K562 (cell line): ENCODE results near the gene CFAP90. TPM values are rescaled to one million over a fixed set of nuclear protein-coding genes. Genes with fewer than 3 reads are reported as not detected.

Source experiments
- ADNP ChIP-seq: fragments of 200-800 bp; sonication (Bioruptor generic); IDR thresholded peaks from 2 replicates; pipeline ENCODE4 v1.6.1; 2016; ENCODE audit warnings: missing genetic modification characterization, missing compliant biosample characterization
- ATF2 ChIP-seq: sonication (generic); formaldehyde crosslinking; IDR thresholded peaks from 2 replicates; pipeline ENCODE4 v1.8.1; 2022; ENCODE audit warnings: missing genetic modification reagents
- CREM ChIP-seq: IDR thresholded peaks from 2 replicates; pipeline ENCODE4 v1.6.1; 2014; ENCODE audit warnings: antibody characterized with exemption, low read depth
- DNMT1 ChIP-seq: fragments of 450-650 bp; IDR thresholded peaks from 2 replicates; pipeline ENCODE4 v1.6.1; 2016; ENCODE audit warnings: antibody characterized with exemption, mild to moderate bottlenecking
- FOS ChIP-seq: IDR thresholded peaks from 3 replicates; pipeline ENCODE4 v1.6.1; 2011; ENCODE audit not compliant: insufficient read length; ENCODE audit errors: extremely low read depth
- HLTF ChIP-seq: fragments of 450-650 bp; IDR thresholded peaks from 2 replicates; pipeline ENCODE4 v1.6.1; 2016
- HOXB6 ChIP-seq: fragments of 250-450 bp; sonication (Bioruptor Pico); IDR thresholded peaks from 2 replicates; pipeline ENCODE4 v1.5.1; 2022; ENCODE audit warnings: mild to moderate bottlenecking, borderline replicate concordance
- JUN ChIP-seq, 2 experiments: sonication (generic) in 1 of 2; formaldehyde crosslinking in 1 of 2; IDR thresholded peaks; 2 replicates each; pipeline versions ENCODE4 v1.6.1 to v1.8.0; 2012 to 2022; ENCODE audit warnings: borderline replicate concordance in 2 of 2, mild to moderate bottlenecking in 2 of 2, improper control_type of control experiment in 1 of 2, low read depth in 1 of 2, low read length in 1 of 2, missing genetic modification reagents in 1 of 2
- KLF10 ChIP-seq: fragments of 250-450 bp; sonication (Bioruptor Pico); IDR thresholded peaks from 2 replicates; pipeline ENCODE4 v1.6.1; 2021; ENCODE audit warnings: matching md5 sums
- MCM3 ChIP-seq: fragments of 450-650 bp; IDR thresholded peaks from 2 replicates; pipeline ENCODE4 v1.6.1; 2016
- PHB2 ChIP-seq: fragments of 450-650 bp; IDR thresholded peaks from 2 replicates; pipeline ENCODE4 v1.6.1; 2017; ENCODE audit warnings: low read depth
- PHF20 ChIP-seq: fragments of 450-650 bp; IDR thresholded peaks from 2 replicates; pipeline ENCODE4 v1.6.1; 2018; ENCODE audit not compliant: partially characterized antibody
- POLR3G ChIP-seq: IDR thresholded peaks from 2 replicates; pipeline ENCODE4 v1.6.1; 2011; ENCODE audit not compliant: insufficient read length, insufficient replicate concordance; ENCODE audit errors: extremely low read depth
- PRDM10 ChIP-seq: fragments of 450-650 bp; IDR thresholded peaks from 2 replicates; pipeline ENCODE4 v1.6.1; 2018; ENCODE audit not compliant: partially characterized antibody
- PRPF4 ChIP-seq: fragments of 200-400 bp; formaldehyde crosslinking; IDR thresholded peaks from one replicate; pipeline ENCODE4 v1.6.1; 2017; ENCODE audit warnings: low read length, low read depth, mild to moderate bottlenecking; ENCODE audit not compliant: insufficient read depth, poor library complexity, severe bottlenecking
- RFX5 ChIP-seq: IDR thresholded peaks from 2 replicates; pipeline ENCODE4 v1.6.1; 2011; ENCODE audit warnings: low read depth, mild to moderate bottlenecking, improper control_type of control experiment, low read length
- RNF2 ChIP-seq: sonication (generic); IDR thresholded peaks from 2 replicates; pipeline ENCODE4 v1.6.1; 2016
- SMARCC2 ChIP-seq: fragments of 450-650 bp; IDR thresholded peaks from 2 replicates; pipeline ENCODE4 v1.6.1; 2017; ENCODE audit warnings: antibody characterized with exemption, moderate library complexity, mild to moderate bottlenecking, low read depth
- ZNF224 ChIP-seq: sonication (generic); formaldehyde crosslinking; IDR thresholded peaks from 2 replicates; pipeline ENCODE4 v1.8.0; 2022; ENCODE audit warnings: mild to moderate bottlenecking, missing genetic modification reagents
- ZNF717 ChIP-seq: fragments of 250-450 bp; sonication (Bioruptor Pico); IDR thresholded peaks from 2 replicates; pipeline ENCODE4 v1.5.0; 2021
- polyA plus RNA-seq, 8 experiments: library from polyadenylated mRNA; depleted of rRNA in 4 of 8; stranded (reverse) in 5 of 8; unstranded in 3 of 8; fragments of >200 nt; fragmentation: Nextera tagmentation in 2 of 8; fragmentation: Illumina TruSeq in 1 of 8; extraction: Ambion mirVana in 2 of 8; extraction: Trizol in 1 of 8; gene quantifications; 2 replicates each; pipeline versions ENCODE4 v1.2.1 to v1.2.3, GENCODE V29; 2011 to 2014; ENCODE audit warnings: inconsistent platforms in 1 of 8, missing spikeins in 1 of 8
- total RNA-seq, 7 experiments: library from RNA; depleted of rRNA in 6 of 7; stranded (reverse); fragments of >200 nt in 6 of 7; fragmentation: Illumina TruSeq in 2 of 7; extraction: Trizol in 2 of 7; gene quantifications; 2 replicates each; pipeline versions ENCODE4 v1.2.1 to v1.2.3, GENCODE V29; 2011 to 2021; ENCODE audit warnings: low replicate concordance in 1 of 7
- TF ChIP-seq, protein P1 (sequence below), 3 experiments: fragments of 200-800 bp in 1 of 3; sonication (Bioruptor generic) in 1 of 3; sonication (generic) in 1 of 3; formaldehyde crosslinking in 1 of 3; IDR thresholded peaks; 2 replicates each; pipeline versions ENCODE4 v1.6.1 to v1.8.0; 2016 to 2022; ENCODE audit warnings: mild to moderate bottlenecking in 2 of 3, missing compliant biosample characterization in 2 of 3, missing genetic modification characterization in 2 of 3, missing genetic modification reagents in 1 of 3
- TF ChIP-seq, protein P2 (sequence below): fragments of 250-450 bp; sonication (Bioruptor Pico); IDR thresholded peaks from 2 replicates; pipeline ENCODE4 v1.4.0; 2020; ENCODE audit warnings: mild to moderate bottlenecking

CFAP90 gene
- total and polyA plus RNA-seq, 9 of the 15 experiments (the other 6 are each of a cell fraction or from before 2014, with no cell fraction given), result not detected

DNA sequence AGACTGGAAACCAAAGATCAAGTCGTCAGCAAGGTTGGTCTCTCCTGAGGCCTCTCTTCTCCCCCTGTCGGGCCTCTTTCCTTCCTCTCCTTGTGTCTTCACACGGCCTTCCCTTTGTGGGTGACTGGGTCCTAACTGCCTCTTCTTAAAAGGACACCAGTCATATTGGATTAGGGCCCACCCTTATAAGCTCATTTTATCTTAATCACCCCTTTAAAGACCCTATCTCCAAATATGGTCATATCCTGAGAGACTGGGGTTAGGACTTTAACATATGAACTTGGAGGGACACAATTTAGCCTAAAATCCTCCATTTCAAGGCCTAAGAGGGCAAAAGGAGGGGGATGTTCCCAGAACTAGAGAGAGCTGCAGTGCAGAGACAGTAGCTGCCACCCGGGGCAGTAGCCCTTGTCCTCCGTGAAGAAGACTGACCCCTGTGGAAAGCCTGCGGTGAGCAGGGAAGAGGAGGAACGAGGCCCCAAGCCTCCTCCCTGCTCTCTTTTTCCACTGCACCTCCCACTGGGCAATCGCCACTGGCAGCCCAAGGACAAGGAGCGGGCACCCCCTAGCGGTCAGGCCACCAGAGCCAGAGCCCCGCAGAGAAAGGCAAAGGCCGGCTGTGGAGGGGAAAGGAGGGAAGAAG is 34.9 kb downstream of the CFAP90 start (continued):
- TF ChIP-seq, protein P1, sequence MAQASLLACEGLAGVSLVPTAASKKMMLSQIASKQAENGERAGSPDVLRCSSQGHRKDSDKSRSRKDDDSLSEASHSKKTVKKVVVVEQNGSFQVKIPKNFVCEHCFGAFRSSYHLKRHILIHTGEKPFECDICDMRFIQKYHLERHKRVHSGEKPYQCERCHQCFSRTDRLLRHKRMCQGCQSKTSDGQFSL (CRISPR knock-in tag; IDR thresholded peaks at IDR 0.05), result no peak
- TF ChIP-seq, protein P1 (tag; IDR thresholded peaks at IDR 0.05), result no peak
- no peak for TF ChIP-seq RFX5
- no peak for TF ChIP-seq SMARCC2
- no peak for TF ChIP-seq HLTF
- TF ChIP-seq CREM, result peak; percentile 14; the same call in 1 of the 2 replicates
- TF ChIP-seq JUN (IDR thresholded peaks at IDR 0.05; ENCODE audit: borderline replicate concordance, low read depth, low read length), result no peak
- no peak for TF ChIP-seq JUN (CRISPR knock-in tag; IDR thresholded peaks at IDR 0.05; ENCODE audit: borderline replicate concordance)
- no peak for TF ChIP-seq PRDM10
- TF ChIP-seq, protein P2, sequence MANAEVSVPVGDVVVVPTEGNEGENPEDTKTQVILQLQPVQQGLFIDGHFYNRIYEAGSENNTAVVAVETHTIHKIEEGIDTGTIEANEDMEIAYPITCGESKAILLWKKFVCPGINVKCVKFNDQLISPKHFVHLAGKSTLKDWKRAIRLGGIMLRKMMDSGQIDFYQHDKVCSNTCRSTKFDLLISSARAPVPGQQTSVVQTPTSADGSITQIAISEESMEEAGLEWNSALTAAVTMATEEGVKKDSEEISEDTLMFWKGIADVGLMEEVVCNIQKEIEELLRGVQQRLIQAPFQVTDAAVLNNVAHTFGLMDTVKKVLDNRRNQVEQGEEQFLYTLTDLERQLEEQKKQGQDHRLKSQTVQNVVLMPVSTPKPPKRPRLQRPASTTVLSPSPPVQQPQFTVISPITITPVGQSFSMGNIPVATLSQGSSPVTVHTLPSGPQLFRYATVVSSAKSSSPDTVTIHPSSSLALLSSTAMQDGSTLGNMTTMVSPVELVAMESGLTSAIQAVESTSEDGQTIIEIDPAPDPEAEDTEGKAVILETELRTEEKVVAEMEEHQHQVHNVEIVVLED, result no peak
- no peak for TF ChIP-seq MCM3
- TF ChIP-seq PRPF4, result no peak
- TF ChIP-seq HOXB6 (CRISPR knock-in tag), result peak; percentile 28; the same call in 1 of the 2 replicates
- no peak for TF ChIP-seq ADNP (tag)
- TF ChIP-seq ZNF224 (CRISPR knock-in tag), result no peak
- TF ChIP-seq RNF2, result no peak
- no peak for TF ChIP-seq FOS
- TF ChIP-seq ATF2 (CRISPR knock-in tag), result no peak
- TF ChIP-seq ZNF717 (CRISPR knock-in tag), result no peak
- TF ChIP-seq KLF10 (CRISPR knock-in tag), result no peak
- TF ChIP-seq PHF20, result no peak
- TF ChIP-seq PHB2, result no peak
- TF ChIP-seq DNMT1, result no peak
- TF ChIP-seq POLR3G, result no peak
